Measurements from ENCODE around the gene NUAK1.

Gene NUAK1

DNA sequence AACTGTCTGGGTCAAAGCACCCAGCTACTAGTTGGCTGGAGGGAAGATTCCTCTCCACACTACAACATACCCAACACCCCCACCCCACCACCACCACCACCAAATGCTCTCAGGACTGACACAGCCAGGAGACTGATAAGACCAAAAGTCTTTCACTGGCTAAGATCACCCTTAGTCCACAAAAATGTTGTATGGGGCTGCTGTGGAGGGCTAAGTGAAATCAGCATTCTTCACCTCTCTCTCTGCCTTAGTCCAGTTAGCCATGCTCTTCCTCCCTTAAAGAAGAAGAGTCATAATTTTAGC, 106.2 kb downstream of the NUAK1 start:
- POLR2A ChIA-PET: no interaction called here
- TF ChIP-seq, protein P1, sequence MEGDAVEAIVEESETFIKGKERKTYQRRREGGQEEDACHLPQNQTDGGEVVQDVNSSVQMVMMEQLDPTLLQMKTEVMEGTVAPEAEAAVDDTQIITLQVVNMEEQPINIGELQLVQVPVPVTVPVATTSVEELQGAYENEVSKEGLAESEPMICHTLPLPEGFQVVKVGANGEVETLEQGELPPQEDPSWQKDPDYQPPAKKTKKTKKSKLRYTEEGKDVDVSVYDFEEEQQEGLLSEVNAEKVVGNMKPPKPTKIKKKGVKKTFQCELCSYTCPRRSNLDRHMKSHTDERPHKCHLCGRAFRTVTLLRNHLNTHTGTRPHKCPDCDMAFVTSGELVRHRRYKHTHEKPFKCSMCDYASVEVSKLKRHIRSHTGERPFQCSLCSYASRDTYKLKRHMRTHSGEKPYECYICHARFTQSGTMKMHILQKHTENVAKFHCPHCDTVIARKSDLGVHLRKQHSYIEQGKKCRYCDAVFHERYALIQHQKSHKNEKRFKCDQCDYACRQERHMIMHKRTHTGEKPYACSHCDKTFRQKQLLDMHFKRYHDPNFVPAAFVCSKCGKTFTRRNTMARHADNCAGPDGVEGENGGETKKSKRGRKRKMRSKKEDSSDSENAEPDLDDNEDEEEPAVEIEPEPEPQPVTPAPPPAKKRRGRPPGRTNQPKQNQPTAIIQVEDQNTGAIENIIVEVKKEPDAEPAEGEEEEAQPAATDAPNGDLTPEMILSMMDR (IDR thresholded peaks at IDR 0.05; ENCODE audit: control extremely low read depth, extremely low read depth, low read depth, missing control alignments): no peak

DNA sequence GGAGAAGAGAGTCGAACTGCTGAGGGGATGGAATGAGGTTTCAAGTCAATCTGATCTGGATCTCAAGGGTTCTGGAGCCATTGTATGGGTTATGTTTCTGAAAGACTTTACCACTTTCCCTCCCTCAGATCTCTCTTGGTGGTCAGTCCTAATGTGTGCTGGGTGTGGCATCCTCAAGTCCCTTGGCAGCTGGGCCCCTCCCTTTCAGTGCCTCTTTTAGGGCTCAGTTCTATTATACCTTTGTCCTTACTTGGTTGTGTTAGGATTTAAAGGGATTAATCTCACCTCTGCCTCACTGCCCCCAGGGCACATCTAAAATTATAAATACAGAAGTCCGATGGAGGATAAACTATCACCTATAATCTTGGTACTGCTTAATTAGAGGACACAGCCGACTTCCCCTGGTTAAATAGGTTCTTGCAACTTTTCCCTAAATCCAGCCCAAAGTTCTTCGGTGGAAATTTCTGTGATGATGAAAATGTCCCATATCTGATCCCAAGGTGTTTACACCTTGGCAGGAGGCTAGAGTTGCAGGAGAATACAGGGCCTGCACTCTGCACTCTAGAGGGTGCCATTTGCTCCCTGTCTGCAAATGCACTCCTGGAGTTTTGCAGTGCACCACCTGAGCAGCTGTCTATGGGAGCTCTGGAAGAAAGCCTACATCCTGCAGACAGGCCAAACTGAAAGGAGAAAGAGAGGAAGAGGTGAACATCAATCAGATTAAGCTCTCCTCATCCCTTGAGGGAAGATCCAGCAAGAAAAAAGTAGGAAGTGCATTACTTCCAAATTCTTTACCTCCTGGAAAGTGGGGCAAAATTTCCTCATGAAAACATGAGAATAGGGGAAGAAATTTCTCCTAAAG, 106.8 kb downstream of the NUAK1 start:
- DNase-seq (ENCODE audit: extremely low spot score): no peak
- ChIA-PET CTCF (no interaction called here), POLR2A (no interaction called here)
- TF ChIP-seq, protein P1 (IDR thresholded peaks at IDR 0.05; ENCODE audit: control extremely low read depth, extremely low read depth, low read depth, missing control alignments): no peak

More for the DNA sequence above, 106.2 kb downstream of the NUAK1 start:
- DNase-seq (ENCODE audit: extremely low spot score): no peak
- CTCF ChIA-PET: no interaction called here

DNA sequence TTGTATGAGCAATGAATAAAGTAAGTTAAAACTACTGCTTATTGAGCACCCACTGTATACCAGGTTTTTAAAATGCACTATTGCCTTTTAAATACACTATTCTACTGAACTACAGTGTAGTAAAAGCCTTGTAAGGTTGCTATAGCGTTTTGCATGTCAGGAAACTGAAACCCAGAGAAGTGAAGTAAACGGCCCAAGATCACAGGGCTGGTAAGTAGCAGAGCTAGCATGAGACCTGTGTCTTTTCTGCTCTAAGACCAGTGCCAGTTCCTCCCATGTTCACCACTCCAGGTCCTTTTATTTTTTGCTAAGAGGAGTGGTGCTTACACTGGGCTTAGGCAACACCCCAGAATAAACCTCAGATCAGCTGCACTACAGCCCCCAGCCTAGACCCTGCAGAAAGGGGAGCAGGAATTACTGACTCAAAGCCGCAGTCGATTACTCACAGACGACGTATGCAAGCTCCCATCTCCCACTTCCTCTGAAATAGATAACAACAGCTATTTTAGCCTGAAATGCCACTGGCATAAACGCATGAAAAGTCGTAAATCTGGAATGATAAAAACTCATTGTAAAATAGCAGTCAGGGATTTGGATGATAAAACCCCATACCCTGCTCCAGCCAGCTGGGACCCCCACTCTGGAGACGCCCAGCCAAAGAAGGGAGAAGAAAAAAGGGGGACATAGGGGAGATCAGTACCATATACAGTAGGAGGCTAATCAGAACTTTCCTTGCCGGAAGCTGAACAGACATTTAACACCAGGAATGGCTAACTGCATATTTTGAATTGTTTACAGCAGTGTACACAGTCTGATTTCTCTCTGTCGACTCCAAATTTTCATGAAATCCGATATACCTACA, 108.3 kb downstream of the NUAK1 start:
- no peak for DNase-seq (ENCODE audit: extremely low spot score)

DNA sequence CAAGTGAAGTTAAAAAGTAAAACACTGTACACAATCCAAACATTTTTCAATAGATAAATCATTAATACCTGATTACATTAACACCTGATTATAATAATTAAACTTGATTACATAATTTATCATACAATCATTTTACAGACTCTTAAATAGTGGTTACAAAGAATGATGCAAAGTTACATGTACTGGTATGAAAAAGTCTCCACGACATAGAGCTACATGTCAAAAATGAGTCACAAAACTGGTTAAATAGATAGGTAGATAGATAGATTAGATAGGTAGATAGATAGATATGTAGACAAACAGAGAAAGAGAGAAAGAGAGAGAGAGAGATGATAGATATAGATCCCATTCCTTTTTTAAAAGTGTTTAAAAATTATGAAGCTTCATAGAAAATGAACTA, 109.2 kb downstream of the NUAK1 start:
- TF ChIP-seq, protein P1 (IDR thresholded peaks at IDR 0.05; ENCODE audit: control extremely low read depth, extremely low read depth, low read depth, missing control alignments): no peak
- POLR2A ChIA-PET: no interaction called here
- DNase-seq (ENCODE audit: extremely low spot score): no peak
- CTCF ChIA-PET: no interaction called here

More for the DNA sequence above, 108.3 kb downstream of the NUAK1 start:
- ChIA-PET CTCF (interaction anchor here (1.1 kb wide), 1 partner anchor 9 kb away, joined by 3 read pairs; no protein-coding TSS in a partner anchor), POLR2A (no interaction called here)
- TF ChIP-seq, protein P1 (IDR thresholded peaks at IDR 0.05; ENCODE audit: control extremely low read depth, extremely low read depth, low read depth, missing control alignments): no peak

DNA sequence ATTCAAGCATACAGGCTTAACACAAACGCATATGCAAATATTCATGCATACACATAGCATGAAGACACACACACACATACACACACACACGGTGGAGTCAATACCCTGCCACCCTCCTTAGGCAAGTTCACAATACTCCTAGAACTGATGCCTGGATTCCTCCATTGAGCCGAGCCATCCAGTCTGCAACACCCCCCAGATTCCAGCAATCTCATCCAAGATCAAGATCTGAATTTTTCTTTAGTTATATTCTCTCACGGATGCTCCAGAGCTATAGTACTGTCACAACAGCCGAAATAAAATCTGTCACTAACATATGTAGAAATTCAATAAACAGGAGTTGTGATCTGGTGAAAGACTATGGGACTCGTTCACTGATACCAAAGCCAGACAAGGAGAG, 110.8 kb downstream of the NUAK1 start:
- CTCF ChIA-PET: no interaction called here
- POLR2A ChIA-PET: no interaction called here
- TF ChIP-seq, protein P1 (IDR thresholded peaks at IDR 0.05; ENCODE audit: control extremely low read depth, extremely low read depth, low read depth, missing control alignments): no peak
- no peak for DNase-seq (ENCODE audit: extremely low spot score)

DNA sequence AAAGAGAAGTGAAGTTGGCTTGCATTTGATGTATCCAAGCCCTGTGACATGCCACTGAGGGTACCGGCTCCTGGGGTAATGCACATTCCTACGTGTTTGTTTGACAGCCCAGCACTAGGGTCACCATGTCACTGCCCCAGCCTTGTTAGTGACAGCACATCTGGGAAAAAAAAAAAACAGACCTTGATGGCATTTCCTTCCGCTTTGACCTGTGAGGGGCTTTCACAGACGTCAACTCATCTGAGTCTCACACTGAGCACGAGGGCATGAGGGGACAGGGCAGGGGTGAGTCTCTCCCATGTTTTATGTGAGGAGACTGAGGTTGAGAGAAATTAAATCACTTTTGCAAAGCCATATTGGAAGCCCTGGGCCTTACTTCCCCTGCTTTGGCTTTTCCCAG, 111.5 kb downstream of the NUAK1 start:
- ChIA-PET POLR2A (no interaction called here), CTCF (no interaction called here)
- TF ChIP-seq, protein P1 (IDR thresholded peaks at IDR 0.05; ENCODE audit: control extremely low read depth, extremely low read depth, low read depth, missing control alignments): no peak
- DNase-seq (ENCODE audit: extremely low spot score): no peak
